ENCODE measurements around the gene CCDC102B.

- TF ChIP-seq CTCF (IDR thresholded peaks at IDR 0.05) = no peak
- no peak for TF ChIP-seq POLR2A (IDR thresholded peaks at IDR 0.05)
These were observed 45.1 kb downstream of the CCDC102B start for GRCh38 chr18:68842951-68843350.

Measured in right lobe of liver (tissue), 4 donors.